HUDEP-2 (cell line): Measurements from ENCODE around the gene SBNO1.
A peak's percentile ranks its signal among the peaks of the same experiment; 100 is the strongest.
"Not testable (repeated sequence)": the region's sequence is repeated elsewhere in the genome, so short reads cannot be mapped to it uniquely, and the experiment has no call there.

Experiments
- DNase-seq, 76 experiments: peaks; one replicate each; lab custom pipeline; 2025; ENCODE audit not compliant: unreplicated experiment in 76 of 76; lab: John Stamatoyannopoulos, UW

The SBNO1 gene

DNA sequence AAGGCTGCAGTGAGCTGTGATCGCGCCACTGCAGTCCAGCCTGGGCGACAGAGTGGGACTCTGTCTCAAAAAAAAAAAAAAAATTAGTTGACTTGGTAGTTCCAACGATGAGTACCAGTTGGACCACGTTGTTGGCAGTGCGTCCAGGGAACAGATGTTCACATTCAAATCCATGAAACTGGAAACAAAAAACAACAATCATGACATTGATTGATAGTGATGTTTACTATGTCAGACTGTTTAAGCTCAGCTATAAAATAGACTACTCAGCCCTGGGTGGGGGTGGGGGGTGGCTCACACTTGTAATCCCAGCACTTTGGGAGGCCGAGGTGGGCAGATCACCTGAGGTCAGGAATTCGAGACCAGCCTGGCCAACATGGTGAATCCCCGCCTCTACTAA, 112.3 kb downstream of the SBNO1 start:
- DNase-seq, result not testable (repeated sequence)

DNA sequence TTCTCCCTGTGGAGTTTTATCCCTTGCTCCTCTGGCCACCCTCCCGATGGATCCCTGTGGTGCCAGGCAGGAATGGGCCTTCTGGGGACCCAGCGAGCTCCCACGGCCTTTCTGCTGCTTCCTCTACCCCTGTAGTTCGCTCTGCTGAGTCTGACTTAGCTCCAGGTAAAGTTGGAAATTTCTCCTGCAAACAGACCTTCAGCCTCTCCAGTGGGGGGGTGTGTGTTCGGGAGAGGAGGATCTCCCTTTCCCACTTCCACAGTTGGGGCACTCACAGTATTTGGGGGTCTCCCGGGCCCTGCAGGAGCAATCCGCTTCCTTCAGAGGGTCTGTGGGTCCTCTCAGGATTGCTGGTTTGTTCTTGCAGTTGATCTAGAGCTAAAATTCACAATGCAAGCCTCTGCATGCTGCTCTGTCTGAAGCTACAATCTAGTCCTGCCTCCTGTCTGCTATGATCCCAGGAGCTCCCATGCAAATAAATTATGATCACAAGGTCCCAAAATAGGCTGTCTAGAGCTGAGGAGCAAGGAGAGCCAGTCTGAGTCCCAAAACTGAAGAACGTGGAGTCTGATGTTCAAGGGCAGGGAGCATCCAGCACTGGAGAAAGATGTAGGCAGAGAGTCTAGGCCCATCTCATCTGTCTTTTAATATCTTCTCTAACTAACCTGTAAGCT, 113.1 kb downstream of the SBNO1 start:
- no peak for DNase-seq

DNA sequence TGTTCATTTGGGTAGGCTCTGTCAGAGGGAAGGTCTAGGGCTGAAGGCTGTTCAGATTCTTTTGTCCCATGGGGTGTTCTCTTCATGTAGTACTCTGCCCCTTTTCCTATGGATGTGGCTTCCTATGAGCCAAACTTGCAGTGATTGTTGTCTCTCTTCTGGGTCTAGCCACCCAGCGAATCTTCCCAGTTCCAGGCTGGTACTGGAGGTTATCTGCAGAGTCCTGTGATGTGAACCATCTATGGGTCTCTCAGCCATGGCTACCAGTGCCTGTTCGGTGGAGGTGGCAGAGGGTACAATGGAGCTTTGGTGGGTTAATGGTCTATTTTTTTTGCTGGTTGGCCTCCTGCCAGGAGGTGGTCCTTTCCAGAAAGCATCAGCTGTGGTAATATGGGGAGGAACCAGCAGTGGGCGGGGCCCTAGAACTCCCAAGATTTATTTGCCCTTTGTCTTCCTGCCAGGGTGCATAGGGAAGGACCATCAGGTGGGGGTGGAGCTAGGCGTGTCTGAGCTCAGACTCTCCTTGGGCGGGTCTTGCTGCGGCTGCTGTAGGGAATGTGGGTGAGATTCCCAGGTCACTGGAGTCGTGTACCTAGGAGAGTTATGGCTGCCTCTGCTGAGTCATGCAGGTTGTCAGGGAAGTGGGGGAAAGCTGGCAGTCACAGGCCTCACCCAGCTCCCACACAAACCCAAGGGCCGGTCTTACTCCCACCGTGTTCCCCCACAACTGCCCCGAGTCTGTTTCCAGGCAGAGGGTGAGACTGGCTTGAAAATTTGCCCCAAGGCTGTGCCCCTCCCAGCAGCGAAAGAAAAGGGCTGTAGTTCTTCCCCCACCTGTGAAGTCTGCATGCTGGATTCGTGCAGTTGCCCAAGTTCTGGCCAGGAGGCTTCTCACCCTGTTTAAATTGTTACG, 113.9 kb downstream of the SBNO1 start:
- DNase-seq, result no peak

DNA sequence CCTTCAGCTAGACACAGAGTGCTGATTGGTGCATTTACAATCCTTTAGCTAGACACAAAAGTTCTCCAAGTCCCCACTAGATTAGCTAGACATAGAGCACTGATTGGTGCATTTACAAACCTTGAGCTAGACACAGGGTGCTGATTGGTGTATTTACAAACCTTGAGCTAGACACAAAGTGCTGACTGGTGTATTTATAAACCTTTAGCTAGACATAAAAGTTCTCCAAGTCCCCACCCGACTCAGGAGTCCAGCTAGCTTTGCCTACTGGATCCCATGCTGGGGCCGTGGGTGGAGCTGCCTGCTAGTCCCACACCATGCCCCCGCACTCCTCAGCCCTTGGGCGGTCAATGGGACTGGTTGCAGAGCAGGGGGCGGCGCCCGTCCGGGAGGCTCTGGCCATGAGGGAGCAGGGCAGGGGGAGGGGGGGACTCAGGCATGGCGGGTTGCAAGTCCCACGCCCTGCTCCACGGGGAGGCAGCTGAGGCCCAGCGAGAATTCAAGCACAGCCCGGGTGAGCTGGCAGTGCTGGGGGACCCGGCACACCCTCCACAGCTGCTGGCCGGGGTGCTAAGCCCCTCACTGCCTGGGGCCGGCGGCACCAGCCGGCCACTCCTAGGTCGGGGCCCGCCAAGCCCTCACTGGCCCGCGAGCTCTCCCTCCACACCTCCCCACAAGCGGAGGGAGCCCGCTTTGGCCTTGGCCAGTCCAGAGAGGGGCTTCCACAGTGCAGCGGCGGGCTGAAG, 115.5 kb downstream of the SBNO1 start:
- not testable (repeated sequence) for DNase-seq

DNA sequence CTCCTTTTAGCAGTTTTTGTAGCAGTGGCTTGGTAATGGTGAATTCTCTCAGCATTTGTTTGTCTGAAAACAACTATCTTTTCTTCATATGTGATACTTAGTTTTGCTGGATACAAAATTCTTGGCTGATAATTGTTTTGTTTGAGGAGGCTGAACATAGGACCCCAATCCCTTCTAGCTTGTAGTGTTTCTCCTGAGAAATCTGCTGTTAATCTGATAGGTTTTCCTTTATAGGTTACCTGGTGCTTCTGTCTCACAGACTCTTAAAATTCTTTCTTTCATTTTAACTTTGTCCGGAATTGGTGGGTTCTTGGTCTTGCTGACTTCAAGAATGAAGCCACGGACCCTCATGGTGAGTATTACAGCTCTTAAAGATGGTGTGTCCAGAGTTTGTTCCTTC, 116.5 kb downstream of the SBNO1 start:
- DNase-seq, result not testable (repeated sequence)

DNA sequence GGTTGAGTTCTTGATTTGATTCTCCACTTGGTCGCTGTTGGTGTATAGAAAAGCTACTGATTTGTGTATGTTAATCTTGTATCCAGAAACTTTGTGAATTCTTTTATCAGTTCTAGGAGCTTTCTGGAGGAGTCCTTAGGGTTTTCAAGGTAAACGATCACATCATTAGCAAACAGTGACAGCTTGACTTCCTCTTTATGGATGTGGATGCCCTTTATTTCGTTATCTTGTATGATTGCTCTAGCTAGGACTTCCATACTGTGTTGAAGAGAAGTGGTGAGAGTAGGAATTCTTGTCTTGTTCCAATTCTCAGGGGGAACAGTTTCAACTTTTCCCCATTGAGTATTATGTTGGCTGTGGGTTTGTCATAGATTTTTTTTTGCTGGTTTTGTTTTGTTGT, 119.0 kb downstream of the SBNO1 start:
- DNase-seq, result no peak

DNA sequence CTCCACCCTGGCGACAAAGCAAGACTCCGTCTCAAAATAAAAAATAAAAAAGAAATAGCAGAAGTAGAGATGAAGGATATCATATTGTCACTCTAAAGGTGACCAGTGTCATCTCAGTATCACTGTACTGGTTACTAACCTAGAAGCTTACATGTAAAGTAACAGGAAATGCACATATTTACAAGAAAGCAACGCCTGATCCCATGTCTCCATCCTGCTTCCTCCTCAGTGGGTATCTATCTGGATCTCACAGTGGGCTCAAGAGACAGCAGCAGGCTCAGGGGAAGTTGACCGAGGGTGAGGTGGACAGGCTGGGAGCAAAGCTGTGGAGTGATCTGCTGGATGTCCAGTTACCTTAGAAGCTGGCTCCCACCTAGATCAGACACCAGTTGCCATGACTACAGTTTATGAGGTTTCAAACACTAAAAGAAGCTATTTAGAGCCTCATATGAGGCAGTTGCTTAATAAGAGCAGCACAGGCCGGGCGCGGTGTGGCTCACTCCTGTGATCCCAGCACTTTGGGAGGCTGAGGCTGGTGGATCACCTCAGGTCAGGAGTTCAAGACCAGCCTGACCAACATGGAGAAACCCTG, 120.9 kb downstream of the SBNO1 start:
- no peak for DNase-seq

DNA sequence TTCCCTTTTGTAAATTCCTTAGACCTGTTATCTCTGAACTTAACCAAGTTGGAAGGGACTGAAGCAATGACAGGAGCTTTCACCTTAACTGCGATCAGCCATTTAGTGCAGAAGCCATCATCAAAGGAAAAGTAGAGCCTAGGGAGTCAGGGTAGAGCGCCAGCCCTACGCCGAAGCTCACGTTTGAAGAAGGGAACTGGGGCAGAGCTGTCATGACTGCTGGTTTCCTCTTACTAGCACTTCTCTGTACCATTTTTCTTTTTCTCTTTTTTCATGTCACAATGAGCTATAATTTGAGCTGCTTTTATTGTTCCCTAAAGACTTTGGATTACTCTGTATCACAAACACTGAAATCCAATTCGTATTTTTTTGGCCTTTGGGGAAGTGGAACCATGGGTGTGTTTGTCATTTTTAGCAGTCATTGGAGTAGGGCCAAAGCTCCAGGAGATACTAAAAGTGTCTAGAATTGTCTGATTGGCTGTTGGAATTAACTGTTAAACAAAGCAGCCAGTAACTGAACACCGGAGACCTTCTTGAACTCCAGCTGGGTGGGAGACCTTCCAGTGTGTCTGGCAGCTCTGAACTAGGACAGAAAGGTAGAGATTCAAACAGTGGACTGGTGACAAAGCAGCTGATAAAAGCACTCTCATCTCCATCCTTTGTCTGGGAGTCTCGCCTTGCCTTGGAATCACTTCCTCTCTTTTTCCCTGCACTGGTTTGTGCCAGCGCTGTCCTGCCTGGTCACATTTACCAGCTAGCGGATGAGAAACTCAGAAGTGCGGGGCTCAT, 122.3 kb downstream of the SBNO1 start:
- DNase-seq, result peak in 5 of 76 experiments; percentile 4 to 25 (median 9)
